BLaER1 treated with 17β-estradiol and CSF1 and Interleukin-3, amounts not matched to agents 10 nM and 100 nM (cell line): ENCODE results near the gene AFG1L.
"Not testable (repeated sequence)": the region's sequence is repeated elsewhere in the genome, so short reads cannot be mapped to it uniquely, and the experiment has no call there.

Experiments
- H3K27ac ChIP-seq, 11 experiments: shearing (Covaris generic); formaldehyde crosslinking; 2 replicates each; pipeline ENCODE4 v1.8.1; 2022
- H3K27me3 ChIP-seq, 11 experiments: shearing (Covaris generic); formaldehyde crosslinking; 2 replicates each; pipeline ENCODE4 v1.8.1; 2022
- H3K36me3 ChIP-seq, 11 experiments: shearing (Covaris generic); formaldehyde crosslinking; 2 replicates each; pipeline ENCODE4 v1.8.1; 2022
- H3K4me1 ChIP-seq, 10 experiments: shearing (Covaris generic); formaldehyde crosslinking; 2 replicates each; pipeline ENCODE4 v1.8.1; 2022
- H3K4me2 ChIP-seq, 11 experiments: shearing (Covaris generic); formaldehyde crosslinking; 2 replicates each; pipeline ENCODE4 v1.8.1; 2022
- H3K4me3 ChIP-seq, 10 experiments: shearing (Covaris generic); formaldehyde crosslinking; 2 replicates each; pipeline ENCODE4 v1.8.1; 2022
- H3K9ac ChIP-seq, 11 experiments: shearing (Covaris generic); formaldehyde crosslinking; 2 replicates each; pipeline ENCODE4 v1.8.1; 2022
- H3K9me3 ChIP-seq, 11 experiments: shearing (Covaris generic); formaldehyde crosslinking; replicated peaks in 1 of 11; 2 replicates each; pipeline ENCODE4 v1.8.1; 2022
- H4K20me1 ChIP-seq, 11 experiments: shearing (Covaris generic); formaldehyde crosslinking; 2 replicates each; pipeline ENCODE4 v1.8.1; 2022
- Cebpa-rat ChIP-seq, 11 experiments: shearing (Covaris generic); IDR thresholded peaks; 2 replicates each; pipeline ENCODE4 v1.8.1; 2022

AFG1L gene

DNA sequence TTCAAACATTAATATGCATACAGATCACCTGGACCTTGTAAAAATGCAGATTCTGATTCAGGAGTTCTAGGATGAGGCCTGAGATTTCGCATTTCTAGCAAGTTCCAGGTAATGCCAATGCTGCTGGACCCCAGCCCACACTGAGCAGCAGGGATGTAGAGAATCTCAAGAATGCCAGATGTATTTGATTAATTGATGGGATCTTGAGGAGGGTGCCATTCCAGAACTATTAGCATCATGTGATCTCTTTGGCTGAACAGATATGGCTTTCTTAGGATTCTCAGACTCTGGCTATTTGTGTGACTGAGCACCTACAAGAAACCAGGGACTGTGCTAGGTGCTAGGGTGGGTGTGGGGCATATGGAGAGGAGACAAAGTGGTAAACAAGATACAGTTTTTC lies 17.6 kb upstream of the AFG1L start:
- TF ChIP-seq Cebpa-rat (IDR thresholded peaks at IDR 0.05), result no peak
- Histone ChIP-seq H3K9ac (no peak overlapping the region), H3K4me1 (no peaks in the 10 kb centered on the region), H3K4me2 (no peak overlapping the region), H3K27ac (no peak overlapping the region), H3K27me3 (no peaks in the 10 kb centered on the region), H3K9me3 (no peaks in the 10 kb centered on the region), H3K4me3 (no peak overlapping the region), H3K36me3 (no peaks in the 10 kb centered on the region), H4K20me1 (no peaks in the 10 kb centered on the region)

DNA sequence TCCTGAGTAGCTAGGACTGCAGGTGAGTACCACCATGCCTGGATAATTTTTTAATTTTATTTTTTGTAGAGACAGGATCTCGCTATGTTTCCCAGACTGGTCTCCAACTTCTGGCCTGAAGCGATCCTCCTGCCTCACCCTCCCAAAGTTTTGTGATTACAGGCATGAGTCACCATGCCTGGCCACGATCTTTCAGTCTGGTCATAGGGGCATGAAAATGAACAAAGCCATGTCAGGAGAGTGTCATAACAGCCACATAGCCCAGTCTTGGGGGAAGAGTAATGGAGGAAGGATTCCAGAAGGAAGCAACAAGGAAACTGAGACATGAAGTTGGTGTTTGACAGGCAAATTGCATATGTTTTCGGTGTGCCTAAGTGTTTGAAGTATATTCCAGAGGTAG lies 17.0 kb upstream of the AFG1L start:
- no peak for TF ChIP-seq Cebpa-rat (IDR thresholded peaks at IDR 0.05)
- no peaks in the 10 kb centered on the region for H3K4me1 ChIP-seq
- H3K4me2 ChIP-seq, result no peak overlapping the region
- no peak overlapping the region for H3K27ac ChIP-seq
- H4K20me1 ChIP-seq, result no peaks in the 10 kb centered on the region
- no peaks in the 10 kb centered on the region for H3K36me3 ChIP-seq
- no peaks in the 10 kb centered on the region for H3K27me3 ChIP-seq
- H3K9ac ChIP-seq, result no peak overlapping the region
- H3K4me3 ChIP-seq, result no peak overlapping the region
- H3K9me3 ChIP-seq, result no peaks in the 10 kb centered on the region

DNA sequence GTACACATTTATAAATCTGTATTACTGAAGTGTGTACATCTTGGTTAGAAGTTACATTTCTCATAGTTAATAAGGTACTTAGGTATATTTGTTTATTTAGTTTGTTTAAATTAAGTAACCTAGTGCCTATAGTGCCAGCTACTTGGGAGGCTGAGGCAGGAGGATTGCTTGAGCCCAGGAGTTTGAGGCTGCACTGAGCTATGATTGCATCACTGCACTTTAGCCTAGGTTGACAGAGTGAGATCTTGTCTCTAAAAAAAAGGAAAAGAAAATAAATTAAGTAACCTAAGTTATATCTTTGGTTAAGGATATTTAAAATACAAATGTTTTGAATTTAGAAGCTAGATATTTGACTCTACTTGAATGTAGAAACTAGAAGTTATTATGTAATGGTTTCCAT lies 9.5 kb upstream of the AFG1L start:
- H3K4me1 ChIP-seq, result peaks cover 0 to 16% (median 0%) of the 10 kb centered on the region in 10 experiments; a peak in 4 of 20 replicates
- no peaks in the 10 kb centered on the region for H3K9me3 ChIP-seq
- H3K27me3 ChIP-seq, result no peaks in the 10 kb centered on the region
- H3K9ac ChIP-seq, result no peak overlapping the region
- H3K36me3 ChIP-seq, result no peaks in the 10 kb centered on the region
- H3K4me3 ChIP-seq, result no peak overlapping the region
- H3K27ac ChIP-seq, result no peak overlapping the region
- no peak overlapping the region for H3K4me2 ChIP-seq
- H4K20me1 ChIP-seq, result no peaks in the 10 kb centered on the region
- TF ChIP-seq Cebpa-rat (IDR thresholded peaks at IDR 0.05), result 0 out of 22 replicates have a peak, but pooled peaks of 1 of the 11 experiments have one; percentile 21

GRCh38 chr6:108286366-108286765 lies 8.5 kb upstream of the AFG1L start:
- Histone ChIP-seq H3K4me1 (peaks cover 0 to 18% (median 0%) of the 10 kb centered on the region in 10 experiments; a peak in 6 of 20 replicates), H3K27ac (no peak overlapping the region), H3K9me3 (no peaks in the 10 kb centered on the region), H3K4me2 (no peak overlapping the region), H3K9ac (no peak overlapping the region), H3K27me3 (no peaks in the 10 kb centered on the region), H3K4me3 (no peak overlapping the region), H4K20me1 (no peaks in the 10 kb centered on the region), H3K36me3 (no peaks in the 10 kb centered on the region)
- TF ChIP-seq Cebpa-rat (IDR thresholded peaks at IDR 0.05), result no peak

- no peaks in the 10 kb centered on the region for H3K36me3 ChIP-seq
- H3K27me3 ChIP-seq, result no peaks in the 10 kb centered on the region
- H3K4me3 ChIP-seq, result no peak overlapping the region
- TF ChIP-seq Cebpa-rat (IDR thresholded peaks at IDR 0.05), result no peak
- no peaks in the 10 kb centered on the region for H3K9me3 ChIP-seq
- no peak overlapping the region for H3K4me2 ChIP-seq
- H4K20me1 ChIP-seq, result no peaks in the 10 kb centered on the region
- peaks cover 0 to 20% (median 0%) of the 10 kb centered on the region in 10 experiments; a peak in 6 of 20 replicates for H3K4me1 ChIP-seq
- H3K9ac ChIP-seq, result no peak overlapping the region
- H3K27ac ChIP-seq, result no peak overlapping the region
These were observed 7.5 kb upstream of the AFG1L start for GRCh38 chr6:108287373-108287772.

GRCh38 chr6:108288742-108289141 lies 6.1 kb upstream of the AFG1L start:
- Histone ChIP-seq H3K27ac (no peak overlapping the region), H3K4me2 (peak overlapping the region in 1 of 11 experiments; percentile 18; a peak in 2 of 22 replicates), H3K36me3 (no peaks in the 10 kb centered on the region), H3K9me3 (no peaks in the 10 kb centered on the region), H3K4me1 (peaks cover 0 to 21% (median 1%) of the 10 kb centered on the region in 10 experiments; a peak in 10 of 20 replicates), H4K20me1 (no peaks in the 10 kb centered on the region), H3K27me3 (no peaks in the 10 kb centered on the region), H3K9ac (no peak overlapping the region), H3K4me3 (no peak overlapping the region)
- no peak for TF ChIP-seq Cebpa-rat (IDR thresholded peaks at IDR 0.05)

GRCh38 chr6:108291091-108291490 lies 3.8 kb upstream of the AFG1L start:
- peak overlapping the region in 2 of 11 experiments; percentile 31 to 42; a peak in 2 of 22 replicates for H3K4me2 ChIP-seq
- H3K27me3 ChIP-seq, result no peaks in the 10 kb centered on the region
- H4K20me1 ChIP-seq, result no peaks in the 10 kb centered on the region
- no peaks in the 10 kb centered on the region for H3K36me3 ChIP-seq
- no peaks in the 10 kb centered on the region for H3K9me3 ChIP-seq
- H3K9ac ChIP-seq, result no peak overlapping the region
- H3K27ac ChIP-seq, result no peak overlapping the region
- no peak for TF ChIP-seq Cebpa-rat (IDR thresholded peaks at IDR 0.05)
- no peak overlapping the region for H3K4me3 ChIP-seq
- peaks cover 14 to 33% (median 16%) of the 10 kb centered on the region in 10 experiments; a peak in 19 of 20 replicates for H3K4me1 ChIP-seq

GRCh38 chr6:108292561-108292960 lies 2.3 kb upstream of the AFG1L start:
- H3K9ac ChIP-seq, H3K4me3 ChIP-seq, H3K27ac ChIP-seq, H3K36me3 ChIP-seq, H3K27me3 ChIP-seq, H4K20me1 ChIP-seq, H3K4me2 ChIP-seq, H3K9me3 ChIP-seq: not testable (repeated sequence)
- peaks cover 14 to 36% (median 18%) of the 10 kb centered on the region in 10 experiments; a peak in 19 of 20 replicates for H3K4me1 ChIP-seq

DNA sequence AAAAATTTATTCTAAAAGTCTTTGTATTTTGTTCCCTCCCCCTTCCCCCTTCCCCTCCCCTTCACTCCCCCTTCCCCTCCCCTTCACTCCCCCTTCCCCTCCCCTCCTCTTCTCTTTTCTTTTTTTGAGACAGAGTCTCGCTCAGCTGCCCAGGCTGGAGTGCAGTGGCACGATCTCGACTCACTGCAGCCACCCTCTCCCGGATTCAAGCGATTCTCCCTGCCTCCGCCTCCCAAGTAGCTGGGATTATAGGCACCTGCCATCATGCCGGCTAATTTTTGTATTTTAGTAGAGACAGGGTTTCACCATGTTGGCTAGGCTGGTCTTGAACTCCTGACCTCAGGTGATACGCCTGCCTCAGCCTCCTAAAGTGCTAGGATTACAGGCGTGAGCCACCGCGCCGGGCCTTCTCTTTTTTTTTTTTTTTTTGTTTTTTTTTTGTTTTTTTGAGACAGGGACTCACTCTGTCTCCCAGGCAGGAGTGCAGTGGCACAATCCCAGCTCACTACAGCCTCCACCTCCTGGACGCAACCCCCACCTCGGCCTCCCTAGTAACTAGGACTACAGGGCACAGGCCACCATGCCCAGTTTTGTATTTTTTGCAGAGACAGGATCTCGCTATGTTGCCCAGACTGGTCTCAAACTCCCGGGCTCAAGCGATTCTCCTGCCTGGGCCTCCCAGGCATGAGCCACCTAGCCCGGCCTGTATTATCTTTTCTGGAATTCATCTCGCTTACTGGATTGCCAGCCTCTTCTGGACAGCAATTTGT lies 1.1 kb upstream of the AFG1L start:
- Histone ChIP-seq H3K36me3 (no peaks in the 10 kb centered on the region), H3K27me3 (no peaks in the 10 kb centered on the region), H3K4me3 (peak overlapping the region; percentile 65 to 89 (median 79)), H3K9ac (peak overlapping the region; percentile 80 to 98 (median 90); a peak in 19 of 22 replicates), H3K4me1 (peaks cover 14 to 27% (median 18%) of the 10 kb centered on the region in 10 experiments; a peak in 19 of 20 replicates), H3K4me2 (peak overlapping the region; percentile 79 to 95 (median 89)), H4K20me1 (no peaks in the 10 kb centered on the region), H3K27ac (peak overlapping the region; percentile 92 to 99 (median 95); a peak in 21 of 22 replicates), H3K9me3 (no peaks in the 10 kb centered on the region)
- TF ChIP-seq Cebpa-rat (IDR thresholded peaks at IDR 0.05), result no peak

- Histone ChIP-seq H3K27ac (peak overlapping the region; percentile 92 to 99 (median 95)), H3K4me1 (peaks cover 14 to 21% (median 17%) of the 10 kb centered on the region in 10 experiments; a peak in 19 of 20 replicates), H4K20me1 (no peaks in the 10 kb centered on the region), H3K9me3 (no peaks in the 10 kb centered on the region), H3K4me2 (peak overlapping the region; percentile 79 to 95 (median 89)), H3K9ac (peak overlapping the region; percentile 80 to 98 (median 90)), H3K4me3 (peak overlapping the region; percentile 65 to 89 (median 79)), H3K27me3 (no peaks in the 10 kb centered on the region), H3K36me3 (no peaks in the 10 kb centered on the region)
- no peak for TF ChIP-seq Cebpa-rat (IDR thresholded peaks at IDR 0.05)
These were observed 542 bp upstream of the AFG1L start for GRCh38 chr6:108294297-108294726.
